Measurements from ENCODE around the gene ASAP2. TPM values are rescaled to one million over a fixed set of nuclear protein-coding genes. Genes with fewer than 3 reads are reported as not detected.

ASAP2 gene
- total RNA-seq, 1 experiment from 2014 or later = 25.2 TPM

- no peaks in the 10 kb centered on the region for H3K9me3 ChIP-seq (ENCODE audit: low read length)
- no peak for ATAC-seq
- H3K27me3 ChIP-seq (ENCODE audit: low read length) = no peaks in the 10 kb centered on the region
- TF ChIP-seq EZH2 (IDR thresholded peaks at IDR 0.05; ENCODE audit: low read length, unreplicated experiment) (no peak), CTCF (conservative IDR thresholded peaks at IDR 0.05; ENCODE audit: low read depth, low read length) (no peak), EZH2phosphoT487 (IDR thresholded peaks at IDR 0.05; ENCODE audit: borderline replicate concordance, low read length) (no peak)
- H3F3A ChIP-seq (ENCODE audit: low read length, unreplicated experiment) = no peaks in the 10 kb centered on the region
- intact Hi-C loops (cut with micrococcal nuclease) = no loop called here
- no peak overlapping the region for H3K9ac ChIP-seq (ENCODE audit: low read length)
- H3K9me2 ChIP-seq (replicated peaks; ENCODE audit: low read length) = no peaks in the 10 kb centered on the region
- DNase-seq = no peak
- H3K4me3 ChIP-seq (ENCODE audit: low read length) = no peak overlapping the region
- CTCF ChIA-PET = no interaction called here
- H3K27ac ChIP-seq (ENCODE audit: low read length) = no peak overlapping the region
- H3K79me2 ChIP-seq (ENCODE audit: low read length) = peaks cover 54% of the 10 kb centered on the region
- H3K4me2 ChIP-seq (ENCODE audit: low read length) = no peak overlapping the region
- H3K36me3 ChIP-seq (ENCODE audit: low read depth, low read length) = peaks cover 17% of the 10 kb centered on the region; the same call in 1 of the 2 replicates
- H3K4me1 ChIP-seq (ENCODE audit: insufficient read depth, low read length) = no peaks in the 10 kb centered on the region
- POLR2A ChIA-PET (ENCODE audit: unreplicated experiment) = no interaction called here
- no TSS peak for BruUV-seq (replicated peaks)
- H2AFZ ChIP-seq (ENCODE audit: low read length) = no peak overlapping the region
- H4K20me1 ChIP-seq (ENCODE audit: low read length) = no peaks in the 10 kb centered on the region; the same call in 1 of the 2 replicates
Measured at GRCh38 chr2:9297807-9298206, 91.2 kb downstream of the ASAP2 start.

- BruUV-seq (replicated peaks) = no TSS peak
- Histone ChIP-seq H3K4me3 (ENCODE audit: low read length) (no peak overlapping the region), H3K9me3 (ENCODE audit: low read length) (no peaks in the 10 kb centered on the region), H2AFZ (ENCODE audit: low read length) (no peak overlapping the region), H3K79me2 (ENCODE audit: low read length) (peaks cover 54% of the 10 kb centered on the region), H4K20me1 (ENCODE audit: low read length) (no peaks in the 10 kb centered on the region; the same call in 1 of the 2 replicates), H3K36me3 (ENCODE audit: low read depth, low read length) (peaks cover 17% of the 10 kb centered on the region; the same call in 1 of the 2 replicates), H3K27ac (ENCODE audit: low read length) (no peak overlapping the region), H3F3A (ENCODE audit: low read length, unreplicated experiment) (no peaks in the 10 kb centered on the region), H3K4me2 (ENCODE audit: low read length) (no peak overlapping the region), H3K9ac (ENCODE audit: low read length) (no peak overlapping the region), H3K27me3 (ENCODE audit: low read length) (no peaks in the 10 kb centered on the region), H3K4me1 (ENCODE audit: insufficient read depth, low read length) (no peaks in the 10 kb centered on the region), H3K9me2 (replicated peaks; ENCODE audit: low read length) (no peaks in the 10 kb centered on the region)
- ChIA-PET CTCF (no interaction called here), POLR2A (ENCODE audit: unreplicated experiment) (no interaction called here)
- DNase-seq (no peak), ATAC-seq (no peak)
- intact Hi-C loops (cut with micrococcal nuclease) = no loop called here
- TF ChIP-seq CTCF (conservative IDR thresholded peaks at IDR 0.05; ENCODE audit: low read depth, low read length) (no peak), EZH2phosphoT487 (IDR thresholded peaks at IDR 0.05; ENCODE audit: borderline replicate concordance, low read length) (no peak), EZH2 (IDR thresholded peaks at IDR 0.05; ENCODE audit: low read length, unreplicated experiment) (no peak)
Measured at GRCh38 chr2:9298583-9298982, 92.0 kb downstream of the ASAP2 start.

- DNase-seq = no peak
- TF ChIP-seq EZH2phosphoT487 (IDR thresholded peaks at IDR 0.05; ENCODE audit: borderline replicate concordance, low read length) (no peak), EZH2 (IDR thresholded peaks at IDR 0.05; ENCODE audit: low read length, unreplicated experiment) (no peak), CTCF (conservative IDR thresholded peaks at IDR 0.05; ENCODE audit: low read depth, low read length) (no peak)
- Histone ChIP-seq H4K20me1 (ENCODE audit: low read length) (no peaks in the 10 kb centered on the region; the same call in 1 of the 2 replicates), H3K9ac (ENCODE audit: low read length) (no peak overlapping the region), H3K79me2 (ENCODE audit: low read length) (peaks cover 55% of the 10 kb centered on the region), H3K4me1 (ENCODE audit: insufficient read depth, low read length) (no peaks in the 10 kb centered on the region), H3K36me3 (ENCODE audit: low read depth, low read length) (peaks cover 17% of the 10 kb centered on the region; the same call in 1 of the 2 replicates), H3K27me3 (ENCODE audit: low read length) (no peaks in the 10 kb centered on the region), H3F3A (ENCODE audit: low read length, unreplicated experiment) (no peaks in the 10 kb centered on the region), H3K27ac (ENCODE audit: low read length) (no peak overlapping the region), H3K9me3 (ENCODE audit: low read length) (no peaks in the 10 kb centered on the region), H3K4me3 (ENCODE audit: low read length) (no peak overlapping the region), H2AFZ (ENCODE audit: low read length) (no peak overlapping the region), H3K9me2 (replicated peaks; ENCODE audit: low read length) (no peaks in the 10 kb centered on the region), H3K4me2 (ENCODE audit: low read length) (no peak overlapping the region)
- CTCF ChIA-PET = no interaction called here
- BruUV-seq (replicated peaks) = no TSS peak
- intact Hi-C loops (cut with micrococcal nuclease) = no loop called here
- POLR2A ChIA-PET (ENCODE audit: unreplicated experiment) = no interaction called here
- ATAC-seq = no peak
Measured at GRCh38 chr2:9299161-9300100, 92.8 kb downstream of the ASAP2 start.
